ENCODE results near the gene CDC26. TPM values are rescaled to one million over a fixed set of nuclear protein-coding genes. Genes with fewer than 3 reads are reported as not detected.

The CDC26 gene
- total RNA-seq, 1 experiment from 2014 or later: 22.0 TPM

GRCh38 chr9:113254991-113255390, 20.4 kb downstream of the CDC26 start:
- Histone ChIP-seq H3K36me3 (ENCODE audit: control insufficient read depth in 1 of 2, insufficient read depth in 2 of 2, low read length in 2 of 2) (peaks cover 7 to 12% of the 10 kb centered on the region in 2 experiments; a peak in 3 of 4 replicates), H3K4me3 (replicated peaks in 1 of 2; ENCODE audit: low read depth in 1 of 2, low read length in 2 of 2) (no peak overlapping the region), H3K9me3 (ENCODE audit: control insufficient read depth in 1 of 2, insufficient read depth in 1 of 2, low read depth in 1 of 2, low read length in 2 of 2) (no peaks in the 10 kb centered on the region; a peak in 1 of 4 replicates), H3K9me2 (ENCODE audit: insufficient read depth) (no peaks in the 10 kb centered on the region), H3K79me2 (ENCODE audit: insufficient read depth, low read length) (no peaks in the 10 kb centered on the region), H3K27ac (ENCODE audit: low read depth, low read length) (no peak overlapping the region), H4K20me1 (ENCODE audit: insufficient read depth) (no peaks in the 10 kb centered on the region), H3K4me1 (ENCODE audit: control insufficient read depth in 1 of 2, insufficient read depth in 2 of 2, low read length in 2 of 2) (no peaks in the 10 kb centered on the region), H3K9ac (ENCODE audit: low read length) (no peak overlapping the region), H3K4me2 (ENCODE audit: low read length) (no peak overlapping the region), H2AFZ (ENCODE audit: low read depth, low read length, poor library complexity, severe bottlenecking) (no peak overlapping the region), H3K27me3 (ENCODE audit: insufficient read depth, low read length) (no peaks in the 10 kb centered on the region)
- no TSS peak for BruUV-seq (replicated peaks)
- DNase-seq (ENCODE audit: low read depth, low spot score): no peak
- no peak for TF ChIP-seq ZFX (IDR thresholded peaks at IDR 0.05)
- no peak for TF ChIP-seq ZBTB33 (IDR thresholded peaks at IDR 0.05; ENCODE audit: extremely low read depth, insufficient replicate concordance, low read length)
- TF ChIP-seq SIN3A (IDR thresholded peaks at IDR 0.05; ENCODE audit: low read depth): no peak
- no peak for TF ChIP-seq YY1 (IDR thresholded peaks at IDR 0.05; ENCODE audit: extremely low read depth, insufficient replicate concordance, low read depth, low read length)
- TF ChIP-seq JUND (IDR thresholded peaks at IDR 0.05): no peak
- TF ChIP-seq CEBPB (IDR thresholded peaks at IDR 0.05; ENCODE audit: low read depth): no peak
- no peak for TF ChIP-seq EZH2 (IDR thresholded peaks at IDR 0.05)
- TF ChIP-seq ELF1 (IDR thresholded peaks at IDR 0.05; ENCODE audit: borderline replicate concordance, low read depth): no peak
- TF ChIP-seq EGR1 (IDR thresholded peaks at IDR 0.05; ENCODE audit: low read depth): no peak
- TF ChIP-seq CTCF (IDR thresholded peaks at IDR 0.05 in 2 of 3, conservative IDR thresholded peaks at IDR 0.05 in 1 of 3; ENCODE audit: borderline replicate concordance in 1 of 3, insufficient read depth in 1 of 3, low read depth in 2 of 3, low read length in 2 of 3): no peak
- TF ChIP-seq POLR2AphosphoS5 (IDR thresholded peaks at IDR 0.05; ENCODE audit: low read depth, low read length): no peak
- TF ChIP-seq FOSL1 (IDR thresholded peaks at IDR 0.05; ENCODE audit: low read depth): no peak
- no peak for TF ChIP-seq SRF (IDR thresholded peaks at IDR 0.05; ENCODE audit: low read depth)
- TF ChIP-seq, protein P1, sequence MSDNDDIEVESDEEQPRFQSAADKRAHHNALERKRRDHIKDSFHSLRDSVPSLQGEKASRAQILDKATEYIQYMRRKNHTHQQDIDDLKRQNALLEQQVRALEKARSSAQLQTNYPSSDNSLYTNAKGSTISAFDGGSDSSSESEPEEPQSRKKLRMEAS (IDR thresholded peaks at IDR 0.05): no peak
- no peak for TF ChIP-seq RAD21 (IDR thresholded peaks at IDR 0.05; ENCODE audit: low read depth)
- no peak for TF ChIP-seq CBX3 (IDR thresholded peaks at IDR 0.05; ENCODE audit: low read depth)
- TF ChIP-seq ZNF274 (IDR thresholded peaks at IDR 0.05; ENCODE audit: low read depth, low read length): no peak
- TF ChIP-seq, protein P2, sequence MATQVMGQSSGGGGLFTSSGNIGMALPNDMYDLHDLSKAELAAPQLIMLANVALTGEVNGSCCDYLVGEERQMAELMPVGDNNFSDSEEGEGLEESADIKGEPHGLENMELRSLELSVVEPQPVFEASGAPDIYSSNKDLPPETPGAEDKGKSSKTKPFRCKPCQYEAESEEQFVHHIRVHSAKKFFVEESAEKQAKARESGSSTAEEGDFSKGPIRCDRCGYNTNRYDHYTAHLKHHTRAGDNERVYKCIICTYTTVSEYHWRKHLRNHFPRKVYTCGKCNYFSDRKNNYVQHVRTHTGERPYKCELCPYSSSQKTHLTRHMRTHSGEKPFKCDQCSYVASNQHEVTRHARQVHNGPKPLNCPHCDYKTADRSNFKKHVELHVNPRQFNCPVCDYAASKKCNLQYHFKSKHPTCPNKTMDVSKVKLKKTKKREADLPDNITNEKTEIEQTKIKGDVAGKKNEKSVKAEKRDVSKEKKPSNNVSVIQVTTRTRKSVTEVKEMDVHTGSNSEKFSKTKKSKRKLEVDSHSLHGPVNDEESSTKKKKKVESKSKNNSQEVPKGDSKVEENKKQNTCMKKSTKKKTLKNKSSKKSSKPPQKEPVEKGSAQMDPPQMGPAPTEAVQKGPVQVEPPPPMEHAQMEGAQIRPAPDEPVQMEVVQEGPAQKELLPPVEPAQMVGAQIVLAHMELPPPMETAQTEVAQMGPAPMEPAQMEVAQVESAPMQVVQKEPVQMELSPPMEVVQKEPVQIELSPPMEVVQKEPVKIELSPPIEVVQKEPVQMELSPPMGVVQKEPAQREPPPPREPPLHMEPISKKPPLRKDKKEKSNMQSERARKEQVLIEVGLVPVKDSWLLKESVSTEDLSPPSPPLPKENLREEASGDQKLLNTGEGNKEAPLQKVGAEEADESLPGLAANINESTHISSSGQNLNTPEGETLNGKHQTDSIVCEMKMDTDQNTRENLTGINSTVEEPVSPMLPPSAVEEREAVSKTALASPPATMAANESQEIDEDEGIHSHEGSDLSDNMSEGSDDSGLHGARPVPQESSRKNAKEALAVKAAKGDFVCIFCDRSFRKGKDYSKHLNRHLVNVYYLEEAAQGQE (IDR thresholded peaks at IDR 0.05; ENCODE audit: low read depth): no peak
- no peak for ATAC-seq
- ChIA-PET CTCF (no interaction called here), RAD21 (ENCODE audit: low non-redundant PET in 1 of 2, low total read pairs in 2 of 2, uncharacterized antibody in 2 of 2, unreplicated experiment in 2 of 2) (no interaction called here), POLR2A (no interaction called here)
- intact Hi-C loops (cut with micrococcal nuclease): no loop called here
